H9 (cell line): ENCODE measurements around the gene WDR73. TPM values are rescaled to one million over a fixed set of nuclear protein-coding genes. Genes with fewer than 3 reads are reported as not detected.

Source experiments
- DNase-seq: peaks from one replicate; pipeline ENCODE4 v3.0.0-alpha.2; 2017
- H2AFZ ChIP-seq: one replicate; pipeline ENCODE4 v1.6.1; 2013; ENCODE audit warnings: mild to moderate bottlenecking, low read length, control low read depth, moderate library complexity
- H2AK5ac ChIP-seq: 2 replicates; pipeline ENCODE4 v1.6.1; 2013; ENCODE audit warnings: low read length, control low read depth, mixed read lengths; ENCODE audit not compliant: insufficient read length
- H2BK120ac ChIP-seq: one replicate; pipeline ENCODE4 v1.6.1; 2013; ENCODE audit warnings: low read depth, mild to moderate bottlenecking, low read length, control low read depth, inconsistent platforms; ENCODE audit not compliant: poor library complexity, severe bottlenecking
- H2BK12ac ChIP-seq: 2 replicates; pipeline ENCODE4 v1.6.1; 2013; ENCODE audit warnings: low read length, control low read depth, mixed read lengths, low read depth; ENCODE audit not compliant: insufficient read length
- H2BK15ac ChIP-seq: 2 replicates; pipeline ENCODE4 v1.6.1; 2013; ENCODE audit warnings: low read depth, low read length, control low read depth
- H2BK20ac ChIP-seq: one replicate; pipeline ENCODE4 v1.6.1; 2013; ENCODE audit warnings: low read depth, mild to moderate bottlenecking, low read length, control low read depth, inconsistent platforms; ENCODE audit not compliant: poor library complexity, severe bottlenecking
- H2BK5ac ChIP-seq: 2 replicates; pipeline ENCODE4 v1.6.1; 2013; ENCODE audit warnings: low read length, control low read depth, mixed read lengths; ENCODE audit not compliant: insufficient read length
- H3K14ac ChIP-seq: 2 replicates; pipeline ENCODE4 v1.6.1; 2013; ENCODE audit warnings: low read length, control low read depth; ENCODE audit not compliant: insufficient read depth
- H3K18ac ChIP-seq: 2 replicates; pipeline ENCODE4 v1.6.1; 2013; ENCODE audit warnings: low read depth, mild to moderate bottlenecking, mixed read lengths, low read length, control low read depth; ENCODE audit not compliant: insufficient read length
- H3K23ac ChIP-seq: 2 replicates; pipeline ENCODE4 v1.6.1; 2013; ENCODE audit warnings: low read length, control low read depth, mixed read lengths, low read depth; ENCODE audit not compliant: insufficient read length
- H3K23me2 ChIP-seq: 2 replicates; pipeline ENCODE4 v1.6.1; 2013; ENCODE audit warnings: low read depth, mild to moderate bottlenecking, mixed read lengths, low read length, control low read depth; ENCODE audit not compliant: insufficient read length, poor library complexity, severe bottlenecking
- H3K27ac ChIP-seq: 2 replicates; pipeline ENCODE4 v1.5.1; 2013; ENCODE audit warnings: low read length, control low read depth, mixed read lengths, low read depth; ENCODE audit not compliant: insufficient read length
- H3K27me3 ChIP-seq: 2 replicates; pipeline ENCODE4 v1.6.1; 2013; ENCODE audit warnings: low read length, control low read depth, inconsistent platforms; ENCODE audit not compliant: insufficient read depth
- H3K4ac ChIP-seq: 2 replicates; pipeline ENCODE4 v1.6.1; 2013; ENCODE audit warnings: low read depth, mild to moderate bottlenecking, control low read depth, inconsistent platforms, low read length, moderate library complexity
- H3K4me1 ChIP-seq: 2 replicates; pipeline ENCODE4 v1.6.1; 2013; ENCODE audit warnings: low read length, control low read depth, inconsistent platforms; ENCODE audit not compliant: insufficient read depth
- H3K4me2 ChIP-seq: 2 replicates; pipeline ENCODE4 v1.6.1; 2013; ENCODE audit warnings: low read length, control low read depth, mixed read lengths; ENCODE audit not compliant: insufficient read length, insufficient read depth
- H3K56ac ChIP-seq: 2 replicates; pipeline ENCODE4 v1.6.1; 2013; ENCODE audit warnings: low read depth, mild to moderate bottlenecking, mixed read lengths, low read length, control low read depth; ENCODE audit not compliant: insufficient read length
- H3K79me1 ChIP-seq: 2 replicates; pipeline ENCODE4 v1.6.1; 2013; ENCODE audit warnings: low read depth, mild to moderate bottlenecking, moderate library complexity, low read length, control low read depth, inconsistent platforms; ENCODE audit not compliant: insufficient read depth, poor library complexity, severe bottlenecking
- H3K79me2 ChIP-seq: 2 replicates; pipeline ENCODE4 v1.6.1; 2013; ENCODE audit warnings: low read length, control low read depth, inconsistent platforms; ENCODE audit not compliant: insufficient read depth
- H3K9ac ChIP-seq: 2 replicates; pipeline ENCODE4 v1.6.1; 2013; ENCODE audit warnings: low read length, control low read depth, mixed read lengths; ENCODE audit not compliant: insufficient read length; ENCODE audit errors: extremely low read depth
- H3K9me3 ChIP-seq: one replicate; pipeline ENCODE4 v1.6.1; 2013; ENCODE audit warnings: low read depth, low read length, inconsistent platforms; ENCODE audit not compliant: control insufficient read depth
- H3T11ph ChIP-seq: one replicate; pipeline ENCODE4 v1.6.1; 2013; ENCODE audit warnings: mild to moderate bottlenecking, low read length, control low read depth, inconsistent platforms
- H4K20me1 ChIP-seq: one replicate; pipeline ENCODE4 v1.6.1; 2013; ENCODE audit not compliant: control insufficient read depth, insufficient read length, insufficient read depth
- H4K5ac ChIP-seq: 2 replicates; pipeline ENCODE4 v1.6.1; 2013; ENCODE audit warnings: low read depth, mild to moderate bottlenecking, mixed read lengths, low read length, control low read depth; ENCODE audit not compliant: insufficient read length
- H4K8ac ChIP-seq: replicated peaks from 2 replicates; pipeline ENCODE4 v1.6.1; 2013; ENCODE audit warnings: low read length, control low read depth, mixed read lengths, low read depth; ENCODE audit not compliant: insufficient read length
- H4K91ac ChIP-seq: 2 replicates; pipeline ENCODE4 v1.6.1; 2013; ENCODE audit warnings: low read depth, mild to moderate bottlenecking, moderate library complexity, mixed read lengths, low read length, control low read depth; ENCODE audit not compliant: insufficient read length
- H3K27ac Mint-ChIP-seq, 3 experiments: 2 replicates in 2 of 3; 3 replicates in 1 of 3; pipeline ENCODE4 v1.8.0; 2020 to 2021; ENCODE audit warnings: mixed read lengths in 3 of 3, mild to moderate bottlenecking in 1 of 3, moderate library complexity in 1 of 3
- H3K27me3 Mint-ChIP-seq: 2 replicates; pipeline ENCODE4 v1.8.0; 2021; ENCODE audit warnings: low read depth, mild to moderate bottlenecking, moderate library complexity, mixed read lengths
- H3K36me3 Mint-ChIP-seq, 3 experiments: 2 replicates in 2 of 3; 3 replicates in 1 of 3; pipeline ENCODE4 v1.8.0; 2020 to 2021; ENCODE audit warnings: low read depth in 3 of 3, mixed read lengths in 3 of 3; ENCODE audit not compliant: insufficient read depth in 1 of 3
- H3K4me1 Mint-ChIP-seq, 2 experiments: 2 replicates each; pipeline ENCODE4 v1.8.0; 2020; ENCODE audit warnings: mixed read lengths in 2 of 2
- H3K4me3 Mint-ChIP-seq, 2 experiments: 2 replicates in 1 of 2; 3 replicates in 1 of 2; pipeline ENCODE4 v1.8.0; 2020 to 2021; ENCODE audit warnings: mild to moderate bottlenecking in 2 of 2, mixed read lengths in 2 of 2, moderate library complexity in 1 of 2
- H3K9me3 Mint-ChIP-seq, 2 experiments: 2 replicates in 1 of 2; 3 replicates in 1 of 2; pipeline ENCODE4 v1.8.0; 2020; ENCODE audit warnings: mild to moderate bottlenecking in 2 of 2, mixed read lengths in 2 of 2, moderate library complexity in 1 of 2
- WGBS: extraction: QIAGEN DNeasy Blood & Tissue Kit; methylation state at CpG from one replicate; pipeline ENCODE4 v1.1.7; 2013; ENCODE audit warnings: missing lambda C conversion rate, low lambda C conversion rate, mixed read lengths; ENCODE audit not compliant: insufficient read length; ENCODE audit errors: extremely low coverage; 5-methylcytosine and 5-hydroxymethylcytosine counted together
- total RNA-seq: library from RNA; stranded (reverse); gene quantifications from 2 replicates; pipeline ENCODE4 v1.2.1, GENCODE V29; 2021
- TF ChIP-seq, protein P1 (sequence below): fragments of 200-600 bp; sonication (generic); conservative IDR thresholded peaks from 3 replicates; pipeline ENCODE4 v1.8.0; 2021; ENCODE audit warnings: antibody characterized with exemption, mild to moderate bottlenecking

The WDR73 gene
- total RNA-seq, 1 experiment from 2014 or later: 41.6 TPM

DNA sequence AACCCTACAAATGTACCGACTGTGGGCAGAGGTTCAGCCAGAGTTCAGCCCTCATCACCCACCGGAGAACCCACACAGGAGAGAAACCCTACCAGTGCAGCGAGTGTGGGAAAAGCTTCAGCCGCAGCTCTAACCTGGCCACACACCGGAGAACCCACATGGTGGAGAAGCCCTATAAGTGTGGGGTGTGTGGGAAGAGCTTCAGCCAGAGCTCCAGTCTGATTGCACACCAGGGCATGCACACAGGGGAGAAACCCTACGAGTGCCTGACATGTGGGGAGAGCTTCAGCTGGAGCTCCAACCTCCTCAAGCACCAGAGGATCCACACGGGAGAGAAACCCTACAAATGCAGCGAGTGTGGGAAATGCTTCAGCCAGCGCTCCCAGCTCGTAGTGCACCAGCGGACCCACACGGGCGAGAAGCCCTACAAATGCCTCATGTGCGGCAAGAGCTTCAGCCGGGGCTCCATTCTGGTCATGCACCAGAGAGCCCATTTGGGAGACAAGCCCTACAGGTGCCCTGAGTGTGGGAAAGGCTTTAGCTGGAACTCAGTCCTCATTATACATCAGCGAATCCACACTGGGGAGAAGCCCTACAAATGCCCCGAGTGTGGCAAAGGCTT, 32.6 kb downstream of the WDR73 start:
- Histone ChIP-seq H3K4ac (no peak overlapping the region), H3K4me1 (no peaks in the 10 kb centered on the region), H3K4me2 (no peak overlapping the region), H3K14ac (no peak overlapping the region), H3K27ac (no peak overlapping the region), H2BK5ac (no peak overlapping the region), H2BK120ac (no peak overlapping the region), H2BK12ac (no peak overlapping the region), H3K79me1 (peaks cover 13% of the 10 kb centered on the region), H3K56ac (no peak overlapping the region), H2BK20ac (no peak overlapping the region), H3K18ac (no peak overlapping the region), H4K8ac (no peak overlapping the region), H3T11ph (no peak overlapping the region), H2BK15ac (no peak overlapping the region), H4K20me1 (no peaks in the 10 kb centered on the region), H3K23ac (no peak overlapping the region), H3K79me2 (peaks cover 6% of the 10 kb centered on the region; the same call in 1 of the 2 replicates), H3K27me3 (no peaks in the 10 kb centered on the region), H2AFZ (no peak overlapping the region), H3K23me2 (no peaks in the 10 kb centered on the region), H2AK5ac (no peak overlapping the region), H3K9ac (no peak overlapping the region), H4K91ac (no peak overlapping the region), H4K5ac (no peak overlapping the region), H3K9me3 (peaks cover 36% of the 10 kb centered on the region)
- H3K9me3 Mint-ChIP-seq: peaks cover 50 to 68% of the 10 kb centered on the region in 2 experiments
- TF ChIP-seq, protein P1, sequence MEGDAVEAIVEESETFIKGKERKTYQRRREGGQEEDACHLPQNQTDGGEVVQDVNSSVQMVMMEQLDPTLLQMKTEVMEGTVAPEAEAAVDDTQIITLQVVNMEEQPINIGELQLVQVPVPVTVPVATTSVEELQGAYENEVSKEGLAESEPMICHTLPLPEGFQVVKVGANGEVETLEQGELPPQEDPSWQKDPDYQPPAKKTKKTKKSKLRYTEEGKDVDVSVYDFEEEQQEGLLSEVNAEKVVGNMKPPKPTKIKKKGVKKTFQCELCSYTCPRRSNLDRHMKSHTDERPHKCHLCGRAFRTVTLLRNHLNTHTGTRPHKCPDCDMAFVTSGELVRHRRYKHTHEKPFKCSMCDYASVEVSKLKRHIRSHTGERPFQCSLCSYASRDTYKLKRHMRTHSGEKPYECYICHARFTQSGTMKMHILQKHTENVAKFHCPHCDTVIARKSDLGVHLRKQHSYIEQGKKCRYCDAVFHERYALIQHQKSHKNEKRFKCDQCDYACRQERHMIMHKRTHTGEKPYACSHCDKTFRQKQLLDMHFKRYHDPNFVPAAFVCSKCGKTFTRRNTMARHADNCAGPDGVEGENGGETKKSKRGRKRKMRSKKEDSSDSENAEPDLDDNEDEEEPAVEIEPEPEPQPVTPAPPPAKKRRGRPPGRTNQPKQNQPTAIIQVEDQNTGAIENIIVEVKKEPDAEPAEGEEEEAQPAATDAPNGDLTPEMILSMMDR: no peak
- H3K4me3 Mint-ChIP-seq: no peak overlapping the region
- DNase-seq: no peak
- H3K27ac Mint-ChIP-seq: no peak overlapping the region
- no CpG with 5 or more reads among the region's 17 CpGs for WGBS
- H3K36me3 Mint-ChIP-seq: peaks cover 63 to 85% (median 75%) of the 10 kb centered on the region in 3 experiments
- peaks cover 6 to 7% of the 10 kb centered on the region in 2 experiments for H3K4me1 Mint-ChIP-seq
- peaks cover 10% of the 10 kb centered on the region for H3K27me3 Mint-ChIP-seq
